Neural progenitor cell (in vitro differentiated cells): ENCODE data around the gene PDGFRB. TPM values are rescaled to one million over a fixed set of nuclear protein-coding genes. Genes with fewer than 3 reads are reported as not detected.
A peak's percentile ranks its signal among the peaks of the same experiment; 100 is the strongest.

Experiments used
- DNase-seq: peaks from one replicate; pipeline ENCODE4 v3.0.0-alpha.2; 2016; ENCODE audit warnings: low spot score
- H2AFZ ChIP-seq: fragments of 200-600 bp; sonication (generic); replicated peaks from 2 replicates; pipeline ENCODE4 v1.6.1; 2016; ENCODE audit warnings: antibody characterized with exemption
- H3F3A ChIP-seq: fragments of 200-600 bp; sonication (generic); 2 replicates; pipeline ENCODE4 v1.6.1; 2016; ENCODE audit warnings: antibody characterized with exemption, low read depth
- H3K27ac ChIP-seq: fragments of 200-600 bp; sonication (generic); 2 replicates; pipeline ENCODE4 v1.5.1; 2016; ENCODE audit warnings: mild to moderate bottlenecking
- H3K27me3 ChIP-seq: fragments of 200-600 bp; sonication (generic); 2 replicates; pipeline ENCODE4 v1.6.1; 2016; ENCODE audit warnings: mild to moderate bottlenecking, moderate library complexity
- H3K36me3 ChIP-seq: fragments of 200-600 bp; sonication (generic); 2 replicates; pipeline ENCODE4 v1.5.1; 2016
- H3K4me1 ChIP-seq: fragments of 200-600 bp; sonication (generic); 2 replicates; pipeline ENCODE4 v1.6.1; 2016; ENCODE audit warnings: mixed run types
- H3K4me2 ChIP-seq: fragments of 200-600 bp; sonication (generic); 2 replicates; pipeline ENCODE4 v1.6.1; 2016
- H3K4me3 ChIP-seq: fragments of 200-600 bp; sonication (generic); 2 replicates; pipeline ENCODE4 v1.5.1; 2016
- H3K79me2 ChIP-seq: fragments of 200-600 bp; sonication (generic); 2 replicates; pipeline ENCODE4 v1.6.1; 2016; ENCODE audit warnings: low read depth
- H3K9ac ChIP-seq: fragments of 200-600 bp; sonication (generic); 2 replicates; pipeline ENCODE4 v1.6.1; 2016
- H3K9me3 ChIP-seq: fragments of 200-600 bp; sonication (generic); 2 replicates; pipeline ENCODE4 v1.5.1; 2016; ENCODE audit warnings: low read depth
- H4K20me1 ChIP-seq: fragments of 200-600 bp; sonication (generic); 2 replicates; pipeline ENCODE4 v1.6.1; 2016; ENCODE audit warnings: low read depth
- H3K27ac Mint-ChIP-seq: 3 replicates; pipeline ENCODE4 v1.8.0; 2021; ENCODE audit warnings: mixed read lengths
- H3K27me3 Mint-ChIP-seq: 2 replicates; pipeline ENCODE4 v1.8.0; 2022; ENCODE audit warnings: low read depth, mild to moderate bottlenecking, inconsistent platforms, moderate library complexity, mixed read lengths; ENCODE audit not compliant: insufficient read depth
- H3K36me3 Mint-ChIP-seq: 3 replicates; pipeline ENCODE4 v1.8.0; 2021; ENCODE audit warnings: mixed read lengths
- H3K4me1 Mint-ChIP-seq: 3 replicates; pipeline ENCODE4 v1.8.0; 2021; ENCODE audit warnings: mixed read lengths
- H3K4me3 Mint-ChIP-seq: 3 replicates; pipeline ENCODE4 v1.8.0; 2021; ENCODE audit warnings: mild to moderate bottlenecking, moderate library complexity, mixed read lengths
- H3K9me3 Mint-ChIP-seq: 3 replicates; pipeline ENCODE4 v1.8.0; 2020; ENCODE audit warnings: mixed read lengths
- EZH2 ChIP-seq: fragments of 200-600 bp; sonication (generic); IDR thresholded peaks from 2 replicates; pipeline ENCODE4 v1.6.1; 2017; ENCODE audit warnings: antibody characterized with exemption, mild to moderate bottlenecking, moderate library complexity
- EZH2phosphoT487 ChIP-seq: fragments of 200-600 bp; sonication (generic); IDR thresholded peaks from 2 replicates; pipeline ENCODE4 v1.6.1; 2017; ENCODE audit warnings: antibody characterized with exemption
- total RNA-seq: library from RNA; depleted of rRNA; stranded (reverse); fragments of >200 nt; gene quantifications from 2 replicates; pipeline ENCODE4 v1.2.3, GENCODE V29; 2015; ENCODE audit warnings: low replicate concordance
- TF ChIP-seq, protein P1 (sequence below): fragments of 200-600 bp; sonication (generic); IDR thresholded peaks from 2 replicates; pipeline ENCODE4 v1.5.1; 2017; ENCODE audit warnings: antibody characterized with exemption, mild to moderate bottlenecking

The PDGFRB gene
- total RNA-seq, 1 donor from 2014 or later, result 8.9 TPM

GRCh38 chr5:150143350-150144245 is 12.0 kb downstream of the PDGFRB start:
- peaks cover 72% of the 10 kb centered on the region for H3K4me1 Mint-ChIP-seq
- peaks cover 3% of the 10 kb centered on the region for H3K27me3 Mint-ChIP-seq
- H3K27ac ChIP-seq, result no peak overlapping the region
- peaks cover 2% of the 10 kb centered on the region for H3K36me3 Mint-ChIP-seq
- TF ChIP-seq, protein P1, sequence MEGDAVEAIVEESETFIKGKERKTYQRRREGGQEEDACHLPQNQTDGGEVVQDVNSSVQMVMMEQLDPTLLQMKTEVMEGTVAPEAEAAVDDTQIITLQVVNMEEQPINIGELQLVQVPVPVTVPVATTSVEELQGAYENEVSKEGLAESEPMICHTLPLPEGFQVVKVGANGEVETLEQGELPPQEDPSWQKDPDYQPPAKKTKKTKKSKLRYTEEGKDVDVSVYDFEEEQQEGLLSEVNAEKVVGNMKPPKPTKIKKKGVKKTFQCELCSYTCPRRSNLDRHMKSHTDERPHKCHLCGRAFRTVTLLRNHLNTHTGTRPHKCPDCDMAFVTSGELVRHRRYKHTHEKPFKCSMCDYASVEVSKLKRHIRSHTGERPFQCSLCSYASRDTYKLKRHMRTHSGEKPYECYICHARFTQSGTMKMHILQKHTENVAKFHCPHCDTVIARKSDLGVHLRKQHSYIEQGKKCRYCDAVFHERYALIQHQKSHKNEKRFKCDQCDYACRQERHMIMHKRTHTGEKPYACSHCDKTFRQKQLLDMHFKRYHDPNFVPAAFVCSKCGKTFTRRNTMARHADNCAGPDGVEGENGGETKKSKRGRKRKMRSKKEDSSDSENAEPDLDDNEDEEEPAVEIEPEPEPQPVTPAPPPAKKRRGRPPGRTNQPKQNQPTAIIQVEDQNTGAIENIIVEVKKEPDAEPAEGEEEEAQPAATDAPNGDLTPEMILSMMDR, result no peak
- no peak for TF ChIP-seq EZH2phosphoT487
- TF ChIP-seq EZH2, result no peak
- peak overlapping the region; percentile 69 for H3K27ac Mint-ChIP-seq
- no peak overlapping the region for H3K4me3 Mint-ChIP-seq
- H3K4me1 ChIP-seq, result peaks cover 45% of the 10 kb centered on the region
- H3F3A ChIP-seq, result peaks cover 7% of the 10 kb centered on the region
- DNase-seq, result no peak
- no peaks in the 10 kb centered on the region for H3K79me2 ChIP-seq
- H3K27me3 ChIP-seq, result no peaks in the 10 kb centered on the region
- no peak overlapping the region for H3K4me2 ChIP-seq
- no peaks in the 10 kb centered on the region for H3K9me3 ChIP-seq
- H3K4me3 ChIP-seq, result no peak overlapping the region
- no peak overlapping the region for H3K9ac ChIP-seq
- H3K9me3 Mint-ChIP-seq, result no peaks in the 10 kb centered on the region
- H2AFZ ChIP-seq, result no peak overlapping the region
- H4K20me1 ChIP-seq, result no peaks in the 10 kb centered on the region
- no peaks in the 10 kb centered on the region for H3K36me3 ChIP-seq

GRCh38 chr5:150142959-150143349 is 12.7 kb downstream of the PDGFRB start:
- TF ChIP-seq, protein P1, result no peak
- no peak for TF ChIP-seq EZH2phosphoT487
- no peak for TF ChIP-seq EZH2
- Histone ChIP-seq H3K36me3 (no peaks in the 10 kb centered on the region), H3K4me1 (peaks cover 52% of the 10 kb centered on the region), H3K4me2 (no peak overlapping the region), H3K79me2 (no peaks in the 10 kb centered on the region), H4K20me1 (no peaks in the 10 kb centered on the region), H3F3A (peaks cover 7% of the 10 kb centered on the region), H3K27me3 (no peaks in the 10 kb centered on the region), H3K9ac (no peak overlapping the region), H3K27ac (no peak overlapping the region), H3K9me3 (no peaks in the 10 kb centered on the region), H2AFZ (no peak overlapping the region), H3K4me3 (no peak overlapping the region)
- DNase-seq, result no peak
- Mint-ChIP-seq H3K9me3 (no peaks in the 10 kb centered on the region), H3K4me1 (peaks cover 74% of the 10 kb centered on the region), H3K4me3 (no peak overlapping the region), H3K27ac (peak overlapping the region; percentile 40), H3K27me3 (peaks cover 6% of the 10 kb centered on the region), H3K36me3 (peaks cover 2% of the 10 kb centered on the region)

GRCh38 chr5:150142185-150142958 is 13.3 kb downstream of the PDGFRB start:
- no peaks in the 10 kb centered on the region for H4K20me1 ChIP-seq
- H3K4me2 ChIP-seq, result no peak overlapping the region
- no peak for TF ChIP-seq EZH2phosphoT487
- TF ChIP-seq, protein P1, result no peak
- TF ChIP-seq EZH2, result no peak
- no peaks in the 10 kb centered on the region for H3K36me3 ChIP-seq
- H3K4me1 ChIP-seq, result peaks cover 58% of the 10 kb centered on the region
- no peak for DNase-seq
- no peaks in the 10 kb centered on the region for H3K9me3 ChIP-seq
- H3K27me3 ChIP-seq, result no peaks in the 10 kb centered on the region
- H3K79me2 ChIP-seq, result no peaks in the 10 kb centered on the region
- peak overlapping the region; percentile 32 for H3K27ac Mint-ChIP-seq
- no peak overlapping the region for H3K4me3 ChIP-seq
- H2AFZ ChIP-seq, result no peak overlapping the region
- peaks cover 74% of the 10 kb centered on the region for H3K4me1 Mint-ChIP-seq
- H3K36me3 Mint-ChIP-seq, result peaks cover 2% of the 10 kb centered on the region
- no peak overlapping the region for H3K9ac ChIP-seq
- H3F3A ChIP-seq, result peaks cover 7% of the 10 kb centered on the region
- H3K27ac ChIP-seq, result no peak overlapping the region
- no peak overlapping the region for H3K4me3 Mint-ChIP-seq
- no peaks in the 10 kb centered on the region for H3K9me3 Mint-ChIP-seq
- H3K27me3 Mint-ChIP-seq, result peaks cover 6% of the 10 kb centered on the region
